ENCODE data around the gene CYP3A7. TPM values are rescaled to one million over a fixed set of nuclear protein-coding genes. Genes with fewer than 3 reads are reported as not detected.
"Not testable (repeated sequence)": the region's sequence is repeated elsewhere in the genome, so short reads cannot be mapped to it uniquely, and the experiment has no call there.

Gene CYP3A7
- polyA plus RNA-seq, 1 donor (not counting 4 experiments of a cell fraction or from before 2014, with no cell fraction given), result not detected

- H2AFZ ChIP-seq (ENCODE audit: control insufficient read depth, low read length), result no peak overlapping the region
- H3K79me2 ChIP-seq (ENCODE audit: control insufficient read depth, insufficient read depth, low read length), result no peaks in the 10 kb centered on the region
- dilution Hi-C loops (cut with MboI; ENCODE audit: extremely low pct_ligation_motif_present, low sequenced_read_pairs), result no loop called here
- FAIRE-seq, result peak; percentile 77
- peak; percentile 60 for DNase-seq (ENCODE audit: low read depth, low spot score)
- H3K9me3 ChIP-seq (ENCODE audit: control insufficient read depth, low read depth, low read length), result no peaks in the 10 kb centered on the region
- no peaks in the 10 kb centered on the region for H3K36me3 ChIP-seq (ENCODE audit: control insufficient read depth in 2 of 2, extremely low read depth in 1 of 2, insufficient read depth in 2 of 2, low read length in 2 of 2)
- H3K4me3 ChIP-seq (ENCODE audit: control insufficient read depth in 2 of 3, extremely low read depth in 1 of 3, insufficient read depth in 2 of 3, low read depth in 1 of 3, low read length in 3 of 3), result no peak overlapping the region
- H3K4me1 ChIP-seq (ENCODE audit: control insufficient read depth, extremely low read depth, insufficient read depth, low read length), result peaks cover 26% of the 10 kb centered on the region
- no peaks in the 10 kb centered on the region for H3K9me1 ChIP-seq (ENCODE audit: control insufficient read depth, extremely low read depth, insufficient read depth, low read length)
- peak overlapping the region; percentile 52 for H3K4me2 ChIP-seq (ENCODE audit: control insufficient read depth, extremely low read depth, insufficient read depth, low read depth, low read length)
- H3K9ac ChIP-seq (ENCODE audit: control insufficient read depth, extremely low read depth, insufficient read depth, low read length), result no peak overlapping the region
- no peak for TF ChIP-seq CTCF (optimal IDR thresholded peaks at IDR 0.05 in 1 of 3, IDR thresholded peaks at IDR 0.05 in 1 of 3, conservative IDR thresholded peaks at IDR 0.05 in 1 of 3; ENCODE audit: extremely low read depth in 1 of 3, insufficient read depth in 2 of 3, low read length in 3 of 3)
- TF ChIP-seq EZH2 (IDR thresholded peaks at IDR 0.05; ENCODE audit: low read length), result no peak
- no peaks in the 10 kb centered on the region for H4K20me1 ChIP-seq (ENCODE audit: control insufficient read depth, extremely low read depth, insufficient read depth, low read length)
- H3K27ac ChIP-seq (ENCODE audit: control insufficient read depth, insufficient read depth, low read length), result peak overlapping the region; percentile 36
- no peaks in the 10 kb centered on the region for H3K27me3 ChIP-seq (ENCODE audit: control insufficient read depth, extremely low read depth, insufficient read depth, low read length)
These were observed 5.3 kb downstream of the CYP3A7 start for GRCh38 chr7:99729486-99730237.

GRCh38 chr7:99728615-99729014, 6.4 kb downstream of the CYP3A7 start:
- TF ChIP-seq EZH2 (IDR thresholded peaks at IDR 0.05; ENCODE audit: low read length) (no peak), CTCF (optimal IDR thresholded peaks at IDR 0.05 in 1 of 3, IDR thresholded peaks at IDR 0.05 in 1 of 3, conservative IDR thresholded peaks at IDR 0.05 in 1 of 3; ENCODE audit: extremely low read depth in 1 of 3, insufficient read depth in 2 of 3, low read length in 3 of 3) (no peak)
- no peaks in the 10 kb centered on the region for H3K27me3 ChIP-seq (ENCODE audit: control insufficient read depth, extremely low read depth, insufficient read depth, low read length)
- dilution Hi-C loops (cut with MboI; ENCODE audit: extremely low pct_ligation_motif_present, low sequenced_read_pairs), result no loop called here
- no peaks in the 10 kb centered on the region for H4K20me1 ChIP-seq (ENCODE audit: control insufficient read depth, extremely low read depth, insufficient read depth, low read length)
- no peak overlapping the region for H3K27ac ChIP-seq (ENCODE audit: control insufficient read depth, insufficient read depth, low read length)
- no peaks in the 10 kb centered on the region for H3K9me1 ChIP-seq (ENCODE audit: control insufficient read depth, extremely low read depth, insufficient read depth, low read length)
- peak overlapping the region; percentile 52 for H3K4me2 ChIP-seq (ENCODE audit: control insufficient read depth, extremely low read depth, insufficient read depth, low read depth, low read length)
- FAIRE-seq (no peak), DNase-seq (ENCODE audit: low read depth, low spot score) (no peak)
- no peaks in the 10 kb centered on the region for H3K9me3 ChIP-seq (ENCODE audit: control insufficient read depth, low read depth, low read length)
- H2AFZ ChIP-seq (ENCODE audit: control insufficient read depth, low read length), result no peak overlapping the region
- no peaks in the 10 kb centered on the region for H3K36me3 ChIP-seq (ENCODE audit: control insufficient read depth in 2 of 2, extremely low read depth in 1 of 2, insufficient read depth in 2 of 2, low read length in 2 of 2)
- no peak overlapping the region for H3K4me3 ChIP-seq (ENCODE audit: control insufficient read depth in 2 of 3, extremely low read depth in 1 of 3, insufficient read depth in 2 of 3, low read depth in 1 of 3, low read length in 3 of 3)
- H3K4me1 ChIP-seq (ENCODE audit: control insufficient read depth, extremely low read depth, insufficient read depth, low read length), result peaks cover 26% of the 10 kb centered on the region
- no peaks in the 10 kb centered on the region for H3K79me2 ChIP-seq (ENCODE audit: control insufficient read depth, insufficient read depth, low read length)
- no peak overlapping the region for H3K9ac ChIP-seq (ENCODE audit: control insufficient read depth, extremely low read depth, insufficient read depth, low read length)

DNA sequence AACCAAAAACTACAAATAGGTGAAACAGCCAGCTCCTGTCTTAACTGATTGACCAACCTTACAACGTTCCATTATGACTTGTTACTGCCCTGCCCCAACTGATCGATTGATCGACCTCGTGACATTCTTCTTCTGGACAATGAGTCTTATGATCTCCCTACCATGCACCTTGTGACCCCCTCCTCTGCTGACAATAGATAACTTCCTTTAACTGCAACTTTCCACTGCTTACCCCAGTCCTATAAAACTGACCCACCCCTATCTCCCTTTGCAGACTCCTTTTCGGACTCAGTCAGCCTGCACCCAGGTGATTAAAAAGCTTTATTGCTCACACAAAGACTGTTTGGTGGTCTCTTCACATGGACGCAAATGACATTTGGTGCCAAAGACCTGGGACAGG, 11.8 kb downstream of the CYP3A7 start:
- H3K9me3 ChIP-seq (ENCODE audit: control insufficient read depth, low read depth, low read length); dilution Hi-C loops (cut with MboI; ENCODE audit: extremely low pct_ligation_motif_present, low sequenced_read_pairs); H3K4me1 ChIP-seq (ENCODE audit: control insufficient read depth, extremely low read depth, insufficient read depth, low read length); DNase-seq (ENCODE audit: low read depth, low spot score); H3K9ac ChIP-seq (ENCODE audit: control insufficient read depth, extremely low read depth, insufficient read depth, low read length); H3K9me1 ChIP-seq (ENCODE audit: control insufficient read depth, extremely low read depth, insufficient read depth, low read length); H3K27ac ChIP-seq (ENCODE audit: control insufficient read depth, insufficient read depth, low read length); H3K4me2 ChIP-seq (ENCODE audit: control insufficient read depth, extremely low read depth, insufficient read depth, low read depth, low read length); H3K36me3 ChIP-seq (ENCODE audit: control insufficient read depth in 2 of 2, extremely low read depth in 1 of 2, insufficient read depth in 2 of 2, low read length in 2 of 2); H3K79me2 ChIP-seq (ENCODE audit: control insufficient read depth, insufficient read depth, low read length); FAIRE-seq; H3K4me3 ChIP-seq (ENCODE audit: control insufficient read depth in 2 of 3, extremely low read depth in 1 of 3, insufficient read depth in 2 of 3, low read depth in 1 of 3, low read length in 3 of 3); H2AFZ ChIP-seq (ENCODE audit: control insufficient read depth, low read length); H3K27me3 ChIP-seq (ENCODE audit: control insufficient read depth, extremely low read depth, insufficient read depth, low read length); H4K20me1 ChIP-seq (ENCODE audit: control insufficient read depth, extremely low read depth, insufficient read depth, low read length): not testable (repeated sequence)

All from keratinocyte (primary cell).